Panc1 (cell line): ENCODE results near the gene ILK. TPM values are rescaled to one million over a fixed set of nuclear protein-coding genes. Genes with fewer than 3 reads are reported as not detected.

Experiments used
- ATAC-seq: fragments of 200-7000 bp; cut with Tn5 transposase; 2 replicates; pipeline ENCODE4 v1.9.1; 2020; ENCODE audit warnings: mild to moderate bottlenecking, moderate library complexity
- BruUV-seq: library from RNA; stranded (reverse); fragments of 400-500 nt; replicated peaks from 2 replicates; lab custom pipeline; 2021; lab: Mats Ljungman, UMichigan
- CTCF ChIA-PET: fragments of 300-600 bp; sonication (Branson Sonifier 250); formaldehyde crosslinking; loops from one replicate; lab custom pipeline; 2022; ENCODE audit warnings: antibody characterized with exemption; lab: Charles Lee
- POLR2A ChIA-PET: fragments of 300-600 bp; sonication (Branson Sonifier 250); formaldehyde crosslinking; loops from one replicate; lab custom pipeline; 2022; ENCODE audit warnings: antibody characterized with exemption; lab: Charles Lee
- DNase-seq: peaks from one replicate; pipeline ENCODE4 v3.0.0-alpha.2; 2010; ENCODE audit warnings: low read depth, low spot score
- H3K27ac ChIP-seq: 2 replicates; pipeline ENCODE4 v1.5.1; 2011; ENCODE audit warnings: mild to moderate bottlenecking, low read length, inconsistent platforms
- H3K27me3 ChIP-seq: fragments of 200-500 bp; sonication (Bioruptor generic); 2 replicates; pipeline ENCODE4 v1.6.0; 2014; ENCODE audit warnings: low read length, inconsistent platforms; ENCODE audit not compliant: control insufficient read depth, insufficient read depth
- H3K36me3 ChIP-seq: fragments of 200-500 bp; sonication (Bioruptor generic); 2 replicates; pipeline ENCODE4 v1.5.1; 2014; ENCODE audit warnings: inconsistent platforms, mild to moderate bottlenecking, low read length, moderate library complexity; ENCODE audit not compliant: control insufficient read depth, insufficient read depth
- H3K4me1 ChIP-seq: 2 replicates; pipeline ENCODE4 v1.5.1; 2011; ENCODE audit warnings: inconsistent platforms, mild to moderate bottlenecking, low read length, moderate library complexity; ENCODE audit not compliant: control insufficient read depth, insufficient read depth
- H3K4me3 ChIP-seq, 2 experiments: 2 replicates each; pipeline ENCODE4 v1.5.1; 2011 to 2012; ENCODE audit warnings: low read depth in 2 of 2, low read length in 2 of 2, mild to moderate bottlenecking in 2 of 2, inconsistent platforms in 1 of 2, moderate library complexity in 1 of 2
- H3K9me3 ChIP-seq: fragments of 200-500 bp; sonication (Bioruptor generic); 2 replicates; pipeline ENCODE4 v1.5.1; 2014; ENCODE audit warnings: low read depth, mild to moderate bottlenecking, inconsistent platforms, low read length, moderate library complexity; ENCODE audit not compliant: control insufficient read depth, insufficient read depth
- CTCF ChIP-seq: fragments of 450-650 bp; IDR thresholded peaks from 2 replicates; pipeline ENCODE4 v1.5.1; 2017; ENCODE audit warnings: mild to moderate bottlenecking
- POLR2AphosphoS5 ChIP-seq: IDR thresholded peaks from 2 replicates; pipeline ENCODE4 v1.6.1; 2012; ENCODE audit warnings: mild to moderate bottlenecking, low read depth, low read length, moderate library complexity
- REST ChIP-seq, 2 experiments: IDR thresholded peaks; 2 replicates each; pipeline ENCODE4 v1.6.1; 2011 to 2012; ENCODE audit warnings: low read depth in 2 of 2, control low read depth in 1 of 2, low read length in 1 of 2, mild to moderate bottlenecking in 1 of 2, moderate library complexity in 1 of 2; ENCODE audit not compliant: insufficient read depth in 1 of 2
- SIN3A ChIP-seq: IDR thresholded peaks from 2 replicates; pipeline ENCODE4 v1.6.1; 2012; ENCODE audit warnings: low read depth, mild to moderate bottlenecking, low read length, moderate library complexity, borderline replicate concordance; ENCODE audit not compliant: insufficient read depth
- TCF7L2 ChIP-seq: IDR thresholded peaks from 2 replicates; pipeline ENCODE4 v1.6.1; 2011; ENCODE audit warnings: mild to moderate bottlenecking, low read depth, low read length, inconsistent platforms
- in situ Hi-C: cut with HindIII; loops from 2 replicates; pipeline ENCODE4 v1.10.0; 2016; ENCODE audit warnings: low sequenced_read_pairs, low pct_unique_long_range_greater_than_20kb
- intact Hi-C: fragments of 100-400 bp; cut with micrococcal nuclease; formaldehyde crosslinking; loops from one replicate; pipeline ENCODE4 v1.10.0; 2022; ENCODE audit not compliant: unreplicated experiment
- total RNA-seq: library from RNA; stranded (reverse); gene quantifications from one replicate; pipeline ENCODE4 v1.2.1, GENCODE V29; 2021; ENCODE audit not compliant: unreplicated experiment

ILK gene
- total RNA-seq, 1 experiment from 2014 or later, result 204 TPM

- DNase-seq, result no peak
- ATAC-seq, result no peak
- no peak overlapping the region for H3K27ac ChIP-seq
- H3K36me3 ChIP-seq, result 0 out of 2 replicates have a peak, but pooled peaks cover 4% of the 10 kb centered on the region
- BruUV-seq, result no TSS peak
- H3K9me3 ChIP-seq, result no peaks in the 10 kb centered on the region
- in situ Hi-C loops, result no loop called here
- intact Hi-C loops, result no loop called here
- peaks cover 22% of the 10 kb centered on the region for H3K4me1 ChIP-seq
- ChIA-PET CTCF (interaction anchor here (0.6 kb wide), 1 partner anchor 309 kb away, joined by 3 read pairs; no protein-coding TSS in a partner anchor), POLR2A (no interaction called here)
- no peak overlapping the region for H3K4me3 ChIP-seq
- 0 out of 2 replicates have a peak, but pooled peaks have one; percentile 20 for TF ChIP-seq POLR2AphosphoS5
- TF ChIP-seq REST (IDR thresholded peaks at IDR 0.05; ENCODE audit: insufficient read depth in 1 of 2, low read depth in 2 of 2, low read length in 1 of 2), result no peak
- no peaks in the 10 kb centered on the region for H3K27me3 ChIP-seq
Measured at GRCh38 chr11:6615882-6616585, 12.5 kb downstream of the ILK start.

GRCh38 chr11:6616596-6617250 lies 13.1 kb downstream of the ILK start:
- in situ Hi-C loops (no loop called here), intact Hi-C loops (no loop called here)
- Histone ChIP-seq H3K36me3 (no peaks in the 10 kb centered on the region), H3K27me3 (no peaks in the 10 kb centered on the region), H3K4me1 (peaks cover 20% of the 10 kb centered on the region), H3K27ac (no peak overlapping the region), H3K4me3 (no peak overlapping the region), H3K9me3 (no peaks in the 10 kb centered on the region)
- no peak for DNase-seq
- TF ChIP-seq REST (IDR thresholded peaks at IDR 0.05; ENCODE audit: insufficient read depth in 1 of 2, low read depth in 2 of 2, low read length in 1 of 2) (no peak), SIN3A (no peak), CTCF (no peak), TCF7L2 (no peak), POLR2AphosphoS5 (no peak)
- CTCF ChIA-PET, result no interaction called here
- ATAC-seq, result no peak
- POLR2A ChIA-PET, result no interaction called here
- no TSS peak for BruUV-seq
